GM18907 (cell line): ENCODE data around the gene HUS1B.
"Not testable (repeated sequence)": the region's sequence is repeated elsewhere in the genome, so short reads cannot be mapped to it uniquely, and the experiment has no call there.

Experiments used
- ATAC-seq: cut with Tn5 transposase; IDR thresholded peaks from one replicate; pipeline ENCODE4 v1.9.1; 2021; ENCODE audit warnings: mild to moderate bottlenecking, moderate library complexity; ENCODE audit not compliant: unreplicated experiment

HUS1B gene

GRCh38 chr6:679282-679681 is 22.4 kb upstream of the HUS1B start:
- no peak for ATAC-seq

GRCh38 chr6:678520-678919 is 21.6 kb upstream of the HUS1B start:
- no peak for ATAC-seq

- ATAC-seq, result no peak
Observed at GRCh38 chr6:677919-678318, 21.0 kb upstream of the HUS1B start.

- ATAC-seq, result no peak
Observed at GRCh38 chr6:674956-675355, 18.1 kb upstream of the HUS1B start.

- no peak for ATAC-seq
Observed at GRCh38 chr6:674406-674805, 17.5 kb upstream of the HUS1B start.

GRCh38 chr6:667253-667927 is 10.5 kb upstream of the HUS1B start:
- ATAC-seq, result no peak

GRCh38 chr6:665403-666267 is 8.7 kb upstream of the HUS1B start:
- no peak for ATAC-seq

- ATAC-seq, result not testable (repeated sequence)
Observed at GRCh38 chr6:663788-664187, 6.9 kb upstream of the HUS1B start.

- no peak for ATAC-seq
Observed at GRCh38 chr6:659716-660581, 3.0 kb upstream of the HUS1B start.

- ATAC-seq, result no peak
Observed at GRCh38 chr6:658244-658643, 1.3 kb upstream of the HUS1B start.

GRCh38 chr6:657743-658142 is 843 bp upstream of the HUS1B start:
- ATAC-seq, result no peak

GRCh38 chr6:654136-654535 is 2.8 kb downstream of the HUS1B start:
- no peak for ATAC-seq

GRCh38 chr6:652865-653264 is 4.0 kb downstream of the HUS1B start:
- ATAC-seq, result no peak

GRCh38 chr6:650098-650497 is 6.8 kb downstream of the HUS1B start:
- ATAC-seq, result no peak

- ATAC-seq, result no peak
Observed at GRCh38 chr6:642805-643204, 14.1 kb downstream of the HUS1B start.

GRCh38 chr6:641225-641985 is 15.5 kb downstream of the HUS1B start:
- ATAC-seq, result no peak

- ATAC-seq, result peak; percentile 62
Observed at GRCh38 chr6:636488-636887, 20.4 kb downstream of the HUS1B start.

GRCh38 chr6:635233-635632 is 21.7 kb downstream of the HUS1B start:
- no peak for ATAC-seq

GRCh38 chr6:633611-634010 is 23.3 kb downstream of the HUS1B start:
- no peak for ATAC-seq

- ATAC-seq, result no peak
Observed at GRCh38 chr6:628766-629165, 28.1 kb downstream of the HUS1B start.

- no peak for ATAC-seq
Observed at GRCh38 chr6:626236-626635, 30.7 kb downstream of the HUS1B start.
